OCI-LY1 (cell line): ENCODE measurements around the gene RAB36.

Experiments
- H2AFZ ChIP-seq: fragments of 200-600 bp; sonication (generic), shearing (Covaris generic); 2 replicates; pipeline ENCODE4 v1.6.0; 2014; ENCODE audit warnings: antibody characterized with exemption, mild to moderate bottlenecking, low read length
- H3F3A ChIP-seq: fragments of 200-600 bp; sonication (generic), shearing (Covaris generic); 2 replicates; pipeline ENCODE4 v1.6.0; 2014; ENCODE audit warnings: mild to moderate bottlenecking, antibody characterized with exemption, low read length, moderate library complexity; ENCODE audit not compliant: insufficient read depth
- H3K27ac ChIP-seq: fragments of 200-600 bp; sonication (generic); 2 replicates; pipeline ENCODE4 v1.5.1; 2014; ENCODE audit warnings: low read length, mixed run types, mild to moderate bottlenecking, low read depth; ENCODE audit not compliant: poor library complexity, severe bottlenecking
- H3K27me3 ChIP-seq: fragments of 200-600 bp; sonication (generic); 2 replicates; pipeline ENCODE4 v1.6.0; 2014; ENCODE audit warnings: antibody characterized with exemption, mild to moderate bottlenecking, low read length, moderate library complexity; ENCODE audit not compliant: insufficient read depth
- H3K36me3 ChIP-seq: fragments of 200-600 bp; sonication (generic); 2 replicates; pipeline ENCODE4 v1.6.1; 2014; ENCODE audit warnings: mild to moderate bottlenecking, antibody characterized with exemption, low read length, moderate library complexity, mixed read lengths; ENCODE audit not compliant: insufficient read depth
- H3K4me1 ChIP-seq: fragments of 200-600 bp; sonication (generic); 2 replicates; pipeline ENCODE4 v1.5.1; 2014; ENCODE audit warnings: mild to moderate bottlenecking, low read length, moderate library complexity; ENCODE audit not compliant: insufficient read depth, severe bottlenecking
- H3K4me2 ChIP-seq: fragments of 200-600 bp; sonication (generic), shearing (Covaris generic); 2 replicates; pipeline ENCODE4 v1.6.1; 2014; ENCODE audit warnings: low read length
- H3K4me3 ChIP-seq: fragments of 200-600 bp; sonication (generic); 2 replicates; pipeline ENCODE4 v1.5.1; 2014; ENCODE audit warnings: low read length, low read depth, mild to moderate bottlenecking, mixed read lengths; ENCODE audit not compliant: poor library complexity, severe bottlenecking
- H3K79me2 ChIP-seq: fragments of 200-600 bp; shearing (Covaris generic); 2 replicates; pipeline ENCODE4 v1.6.1; 2016; ENCODE audit warnings: mixed run types, low read length, mixed read lengths; ENCODE audit not compliant: insufficient read depth
- H3K9ac ChIP-seq: fragments of 200-600 bp; sonication (generic), shearing (Covaris generic); 2 replicates; pipeline ENCODE4 v1.6.1; 2014; ENCODE audit warnings: mild to moderate bottlenecking, low read length, mixed read lengths
- H3K9me2 ChIP-seq: fragments of 200-600 bp; sonication (generic), shearing (Covaris generic); 2 replicates; pipeline ENCODE4 v1.6.1; 2014; ENCODE audit warnings: low read depth, mild to moderate bottlenecking, low read length, mixed read lengths
- H3K9me3 ChIP-seq: fragments of 200-600 bp; shearing (Covaris generic); 2 replicates; pipeline ENCODE4 v1.6.1; 2014; ENCODE audit warnings: low read length, mixed read lengths
- H4K20me1 ChIP-seq: fragments of 200-600 bp; sonication (generic), shearing (Covaris generic); 2 replicates; pipeline ENCODE4 v1.6.0; 2016; ENCODE audit warnings: mild to moderate bottlenecking, low read length; ENCODE audit not compliant: insufficient read depth
- EZH2 ChIP-seq: fragments of 200-600 bp; sonication (generic), shearing (Covaris generic); IDR thresholded peaks from 2 replicates; pipeline ENCODE4 v1.8.0; 2017; ENCODE audit warnings: borderline replicate concordance, mixed run types, mild to moderate bottlenecking, antibody characterized with exemption, low read length, moderate library complexity, mixed read lengths
- TF ChIP-seq, protein P1 (sequence below): fragments of 200-600 bp; sonication (generic), shearing (Covaris generic); IDR thresholded peaks from 2 replicates; pipeline ENCODE4 v1.5.1; 2017; ENCODE audit warnings: mild to moderate bottlenecking, antibody characterized with exemption, low read length, moderate library complexity, mixed read lengths

RAB36 gene

DNA sequence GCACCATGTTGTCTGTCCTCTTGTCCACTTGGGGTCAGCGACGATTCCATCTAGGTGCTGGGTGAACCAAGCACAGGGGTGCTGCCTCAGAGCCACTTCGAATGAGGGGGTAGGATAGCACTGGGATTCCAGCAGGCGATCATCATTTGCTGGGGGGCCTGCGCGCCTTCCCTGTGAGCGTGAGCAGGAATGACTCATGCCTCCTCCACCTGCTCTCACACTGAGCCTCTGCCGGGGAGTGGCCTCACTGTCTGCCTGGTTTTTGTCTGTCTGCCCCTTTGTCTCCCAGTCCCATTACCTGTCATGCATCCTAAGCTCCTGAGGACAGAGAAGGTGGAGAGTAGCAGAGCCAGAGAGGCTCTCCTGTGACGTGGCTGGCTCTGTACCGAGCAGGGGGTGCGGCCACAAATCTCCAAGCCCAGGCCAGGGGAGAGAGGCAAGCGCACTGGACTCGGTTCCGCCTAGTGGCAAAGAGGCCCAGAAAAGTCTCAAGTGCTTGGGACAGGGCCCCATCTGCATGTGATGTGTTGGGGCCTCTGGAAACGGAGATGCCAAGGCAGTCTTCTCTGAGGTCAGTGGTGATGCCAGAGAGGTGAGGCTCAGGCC, 34.3 kb upstream of the RAB36 start:
- H3K9me3 ChIP-seq: no peaks in the 10 kb centered on the region
- H4K20me1 ChIP-seq: no peaks in the 10 kb centered on the region
- no peak overlapping the region for H3K4me2 ChIP-seq
- H3K9ac ChIP-seq: no peak overlapping the region
- peaks cover 8% of the 10 kb centered on the region; the same call in 1 of the 2 replicates for H3K27me3 ChIP-seq
- no peak overlapping the region for H3K4me3 ChIP-seq
- TF ChIP-seq, protein P1, sequence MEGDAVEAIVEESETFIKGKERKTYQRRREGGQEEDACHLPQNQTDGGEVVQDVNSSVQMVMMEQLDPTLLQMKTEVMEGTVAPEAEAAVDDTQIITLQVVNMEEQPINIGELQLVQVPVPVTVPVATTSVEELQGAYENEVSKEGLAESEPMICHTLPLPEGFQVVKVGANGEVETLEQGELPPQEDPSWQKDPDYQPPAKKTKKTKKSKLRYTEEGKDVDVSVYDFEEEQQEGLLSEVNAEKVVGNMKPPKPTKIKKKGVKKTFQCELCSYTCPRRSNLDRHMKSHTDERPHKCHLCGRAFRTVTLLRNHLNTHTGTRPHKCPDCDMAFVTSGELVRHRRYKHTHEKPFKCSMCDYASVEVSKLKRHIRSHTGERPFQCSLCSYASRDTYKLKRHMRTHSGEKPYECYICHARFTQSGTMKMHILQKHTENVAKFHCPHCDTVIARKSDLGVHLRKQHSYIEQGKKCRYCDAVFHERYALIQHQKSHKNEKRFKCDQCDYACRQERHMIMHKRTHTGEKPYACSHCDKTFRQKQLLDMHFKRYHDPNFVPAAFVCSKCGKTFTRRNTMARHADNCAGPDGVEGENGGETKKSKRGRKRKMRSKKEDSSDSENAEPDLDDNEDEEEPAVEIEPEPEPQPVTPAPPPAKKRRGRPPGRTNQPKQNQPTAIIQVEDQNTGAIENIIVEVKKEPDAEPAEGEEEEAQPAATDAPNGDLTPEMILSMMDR: no peak
- TF ChIP-seq EZH2: no peak
- no peaks in the 10 kb centered on the region for H3K36me3 ChIP-seq
- no peaks in the 10 kb centered on the region for H3K79me2 ChIP-seq
- no peak overlapping the region for H2AFZ ChIP-seq
- no peaks in the 10 kb centered on the region for H3F3A ChIP-seq
- H3K9me2 ChIP-seq: no peaks in the 10 kb centered on the region
- no peaks in the 10 kb centered on the region for H3K4me1 ChIP-seq
- no peak overlapping the region for H3K27ac ChIP-seq

GRCh38 chr22:23112472-23113012, 32.7 kb upstream of the RAB36 start:
- no peaks in the 10 kb centered on the region for H3K4me1 ChIP-seq
- H3K36me3 ChIP-seq: no peaks in the 10 kb centered on the region
- H3K27me3 ChIP-seq: peaks cover 8% of the 10 kb centered on the region; the same call in 1 of the 2 replicates
- H3K4me3 ChIP-seq: no peak overlapping the region
- H3K9me2 ChIP-seq: no peaks in the 10 kb centered on the region
- no peaks in the 10 kb centered on the region for H4K20me1 ChIP-seq
- H2AFZ ChIP-seq: no peak overlapping the region
- H3K79me2 ChIP-seq: no peaks in the 10 kb centered on the region
- H3K9me3 ChIP-seq: no peaks in the 10 kb centered on the region
- H3K4me2 ChIP-seq: no peak overlapping the region
- TF ChIP-seq EZH2: no peak
- TF ChIP-seq, protein P1: no peak
- no peak overlapping the region for H3K27ac ChIP-seq
- no peaks in the 10 kb centered on the region for H3F3A ChIP-seq
- no peak overlapping the region for H3K9ac ChIP-seq

DNA sequence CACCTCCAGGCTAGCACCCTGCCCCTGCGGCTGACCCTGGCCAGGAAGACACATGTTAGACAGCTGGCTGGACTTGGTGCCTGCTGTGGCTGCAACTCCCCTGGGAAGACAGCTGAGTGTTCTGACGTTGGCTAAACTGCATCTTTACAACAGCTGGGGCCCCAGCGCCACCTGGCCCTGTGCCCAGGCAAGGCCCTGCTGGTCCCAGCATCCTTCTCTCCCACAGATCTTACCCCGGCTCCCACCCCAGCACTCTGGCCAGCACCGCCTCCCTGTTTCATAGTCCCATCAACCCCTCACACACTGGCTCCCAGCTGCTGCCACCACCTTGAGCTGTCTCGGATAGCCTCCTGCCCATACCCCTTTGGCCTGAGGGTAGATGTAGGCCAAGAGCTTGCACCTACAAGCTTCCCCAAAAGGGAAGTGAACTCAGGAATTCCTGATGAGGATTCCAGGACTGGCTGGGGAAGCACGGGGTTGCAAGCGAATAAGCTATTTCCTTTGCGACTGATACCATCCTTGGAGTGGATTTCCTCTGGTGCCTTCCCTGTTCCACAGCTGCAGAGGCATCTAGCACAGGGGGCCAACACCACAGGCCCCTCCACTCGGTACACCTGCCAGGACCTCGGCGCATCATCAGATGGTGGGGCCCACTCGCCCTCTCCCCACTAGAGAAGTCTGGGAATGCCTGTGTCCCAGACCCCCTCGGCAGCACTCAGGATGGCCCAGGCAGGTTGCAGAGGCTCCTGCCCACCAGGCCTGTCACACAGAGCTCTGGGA, 32.0 kb upstream of the RAB36 start:
- no peak overlapping the region for H3K9ac ChIP-seq
- no peak overlapping the region for H3K4me3 ChIP-seq
- H3K27me3 ChIP-seq: peaks cover 8% of the 10 kb centered on the region; the same call in 1 of the 2 replicates
- no peaks in the 10 kb centered on the region for H4K20me1 ChIP-seq
- no peaks in the 10 kb centered on the region for H3K9me3 ChIP-seq
- no peaks in the 10 kb centered on the region for H3K9me2 ChIP-seq
- no peak overlapping the region for H3K4me2 ChIP-seq
- H3K79me2 ChIP-seq: no peaks in the 10 kb centered on the region
- no peaks in the 10 kb centered on the region for H3K36me3 ChIP-seq
- H3F3A ChIP-seq: no peaks in the 10 kb centered on the region
- H2AFZ ChIP-seq: no peak overlapping the region
- H3K27ac ChIP-seq: no peak overlapping the region
- TF ChIP-seq EZH2: no peak
- TF ChIP-seq, protein P1: no peak
- no peaks in the 10 kb centered on the region for H3K4me1 ChIP-seq
